Right atrium auricular region (tissue), 2 donors: ENCODE data around the gene ZNF85. TPM values are rescaled to one million over a fixed set of nuclear protein-coding genes. Genes with fewer than 3 reads are reported as not detected.
A peak's percentile ranks its signal among the peaks of the same experiment; 100 is the strongest.

Experiments
- DNase-seq: peaks from one replicate; pipeline ENCODE4 v3.0.0-alpha.2; 2019; ENCODE audit warnings: low spot score
- H3K27ac ChIP-seq, 2 donors: fragments of 200-600 bp; sonication (generic); 1 replicate in 1 of 2; 2 replicates in 1 of 2; pipeline ENCODE4 v1.5.1; 2016 to 2019
- H3K27me3 ChIP-seq, 2 donors: fragments of 200-600 bp; sonication (generic); one replicate each; pipeline versions ENCODE4 v1.5.1 to v1.6.0; 2017 to 2019
- H3K36me3 ChIP-seq: fragments of 200-600 bp; sonication (generic); one replicate; pipeline ENCODE4 v1.5.1; 2016
- H3K4me1 ChIP-seq, 2 donors: fragments of 200-600 bp; sonication (generic); one replicate each; pipeline versions ENCODE4 v1.5.1 to v1.6.0; 2017 to 2019
- H3K4me3 ChIP-seq, 2 donors: fragments of 200-600 bp; sonication (generic); 1 replicate in 1 of 2; 2 replicates in 1 of 2; pipeline ENCODE4 v1.5.1; 2017 to 2019; ENCODE audit warnings: mild to moderate bottlenecking in 1 of 2, moderate library complexity in 1 of 2
- H3K9me3 ChIP-seq, 2 donors: fragments of 200-600 bp; sonication (generic); one replicate each; pipeline ENCODE4 v1.5.1; 2019
- CTCF ChIP-seq, 2 donors: fragments of 200-600 bp; sonication (generic); IDR thresholded peaks; one replicate each; pipeline ENCODE4 v1.5.1; 2019; ENCODE audit warnings: antibody characterized with exemption in 2 of 2
- total RNA-seq, 2 donors: library from RNA; depleted of rRNA; stranded (reverse); fragments of >200 nt; gene quantifications; one replicate each; pipeline ENCODE4 v1.1.0, GENCODE V29; 2016

ZNF85 gene
- total RNA-seq, 2 donors from 2014 or later, result 2.0 to 2.1 TPM

- no peaks in the 10 kb centered on the region for H3K27me3 ChIP-seq
- DNase-seq, result peak; percentile 89
- peak overlapping the region; percentile 29 to 48 for H3K4me3 ChIP-seq
- H3K27ac ChIP-seq, result no peak overlapping the region
- TF ChIP-seq CTCF (IDR thresholded peaks at IDR 0.05), result no peak
- peaks cover 0 to 5% of the 10 kb centered on the region in 2 donors for H3K4me1 ChIP-seq
- H3K36me3 ChIP-seq, result no peaks in the 10 kb centered on the region
- no peaks in the 10 kb centered on the region for H3K9me3 ChIP-seq
Observed at GRCh38 chr19:20999731-21000352, 76.8 kb downstream of the ZNF85 start.

Other genes with a start within 250 kb of the ZNF85 start
- 1 to 10 TPM in 1 of 2 donors, under 1 TPM in 1; 0.67 to 2.3 TPM for gene ZNF66, start 146.9 kb upstream of the ZNF85 start, total RNA-seq
- 1 to 10 TPM; 1.7 to 2.6 TPM for gene ZNF430, start 97.4 kb downstream of the ZNF85 start, total RNA-seq
- 1 to 10 TPM; 1.4 to 2.4 TPM for gene ZNF714, start 159.0 kb downstream of the ZNF85 start, total RNA-seq
- gene ZNF431, start 218.8 kb downstream of the ZNF85 start, total RNA-seq, result 1 to 10 TPM; 2.3 to 3.0 TPM